HUES6 (cell line): ENCODE data around the gene SHLD3.
"Not testable (repeated sequence)": the region's sequence is repeated elsewhere in the genome, so short reads cannot be mapped to it uniquely, and the experiment has no call there.

Experiments used
- H3K27ac ChIP-seq: 2 replicates; pipeline ENCODE4 v1.7.0; 2013; ENCODE audit warnings: low read depth, mild to moderate bottlenecking, low read length, inconsistent platforms
- H3K27me3 ChIP-seq: 2 replicates; pipeline ENCODE4 v1.6.1; 2013; ENCODE audit warnings: low read length; ENCODE audit not compliant: control insufficient read depth, insufficient read depth
- H3K36me3 ChIP-seq: 2 replicates; pipeline ENCODE4 v1.6.1; 2013; ENCODE audit warnings: low read length; ENCODE audit not compliant: control insufficient read depth, insufficient read depth
- H3K4me1 ChIP-seq: 2 replicates; pipeline ENCODE4 v1.6.1; 2013; ENCODE audit warnings: low read length; ENCODE audit not compliant: control insufficient read depth, insufficient read depth
- H3K4me3 ChIP-seq: 2 replicates; pipeline ENCODE4 v1.5.1; 2013; ENCODE audit warnings: low read depth, low read length
- H3K9ac ChIP-seq: one replicate; pipeline ENCODE4 v1.6.1; 2013; ENCODE audit warnings: mild to moderate bottlenecking, low read length
- H3K9me3 ChIP-seq: 2 replicates; pipeline ENCODE4 v1.6.1; 2013; ENCODE audit warnings: low read depth, low read length; ENCODE audit not compliant: control insufficient read depth, insufficient read depth

The SHLD3 gene

DNA sequence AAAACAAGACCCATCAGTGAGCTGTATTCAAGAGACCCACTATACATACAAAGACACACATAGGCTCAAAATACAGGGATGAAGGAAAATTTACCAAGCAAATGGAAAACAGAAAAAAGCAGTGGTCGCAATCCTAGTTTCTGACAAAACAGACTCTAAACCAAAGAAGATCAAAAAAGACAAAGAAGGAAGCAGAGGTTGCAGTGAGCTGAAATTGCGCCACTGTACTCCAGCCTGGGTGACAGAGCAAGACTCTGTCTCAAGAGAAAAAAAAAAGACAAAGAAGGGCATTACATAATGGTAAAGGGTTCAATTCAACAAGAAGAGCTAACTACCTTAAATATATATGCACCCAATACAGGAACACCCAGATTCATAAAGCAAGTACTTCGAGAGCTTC, 51.2 kb downstream of the SHLD3 start:
- H3K27me3 ChIP-seq, H3K4me1 ChIP-seq, H3K4me3 ChIP-seq, H3K9me3 ChIP-seq, H3K9ac ChIP-seq, H3K27ac ChIP-seq: not testable (repeated sequence)
- H3K36me3 ChIP-seq: peaks cover 29% of the 10 kb centered on the region
